NK-92 (cell line): Measurements from ENCODE around the gene ZNF8.
"Not testable (repeated sequence)": the region's sequence is repeated elsewhere in the genome, so short reads cannot be mapped to it uniquely, and the experiment has no call there.

Experiments used
- DNase-seq: peaks from one replicate; lab custom pipeline; 2025; ENCODE audit not compliant: unreplicated experiment; lab: John Stamatoyannopoulos, UW

Gene ZNF8

GRCh38 chr19:58294743-58295374, 16.1 kb downstream of the ZNF8 start:
- no peak for DNase-seq

DNA sequence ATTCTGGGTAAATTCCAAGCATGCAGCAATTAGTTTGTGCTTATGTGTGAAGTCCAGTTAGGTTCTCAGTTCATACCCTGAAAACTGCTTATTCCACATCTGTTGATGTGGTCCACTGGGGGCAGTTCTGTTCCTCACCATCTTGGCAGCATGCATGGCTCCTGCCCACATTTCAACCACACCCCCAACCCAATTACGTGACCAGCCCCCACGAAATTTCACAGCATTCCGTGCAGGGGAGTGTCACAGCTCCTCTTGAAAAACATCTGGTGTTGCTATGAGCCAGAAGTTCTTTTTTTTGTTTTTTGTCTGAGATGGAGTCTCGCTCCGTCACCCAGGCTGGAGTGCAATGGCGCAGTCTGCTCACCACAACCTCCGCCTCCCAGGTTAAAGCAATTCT, 17.3 kb downstream of the ZNF8 start:
- no peak for DNase-seq

GRCh38 chr19:58300620-58301019, 21.9 kb downstream of the ZNF8 start:
- no peak for DNase-seq

- DNase-seq: no peak
These were observed 25.5 kb downstream of the ZNF8 start for GRCh38 chr19:58304255-58304654.

DNA sequence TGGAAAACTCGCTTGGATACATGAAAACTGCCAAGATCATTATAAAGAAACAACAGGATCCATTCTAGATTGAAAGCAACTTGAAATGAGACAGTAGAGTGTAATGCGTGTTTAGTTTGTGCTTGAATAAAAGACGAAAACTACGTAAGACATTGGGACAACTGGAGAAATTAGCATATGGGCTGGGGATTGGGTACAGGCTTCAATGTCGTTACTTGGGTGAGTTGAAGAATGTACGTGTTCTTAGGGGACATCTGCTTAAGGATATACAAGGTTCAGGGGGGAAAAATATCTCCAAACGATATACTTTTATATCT, 26.0 kb downstream of the ZNF8 start:
- DNase-seq: no peak

DNA sequence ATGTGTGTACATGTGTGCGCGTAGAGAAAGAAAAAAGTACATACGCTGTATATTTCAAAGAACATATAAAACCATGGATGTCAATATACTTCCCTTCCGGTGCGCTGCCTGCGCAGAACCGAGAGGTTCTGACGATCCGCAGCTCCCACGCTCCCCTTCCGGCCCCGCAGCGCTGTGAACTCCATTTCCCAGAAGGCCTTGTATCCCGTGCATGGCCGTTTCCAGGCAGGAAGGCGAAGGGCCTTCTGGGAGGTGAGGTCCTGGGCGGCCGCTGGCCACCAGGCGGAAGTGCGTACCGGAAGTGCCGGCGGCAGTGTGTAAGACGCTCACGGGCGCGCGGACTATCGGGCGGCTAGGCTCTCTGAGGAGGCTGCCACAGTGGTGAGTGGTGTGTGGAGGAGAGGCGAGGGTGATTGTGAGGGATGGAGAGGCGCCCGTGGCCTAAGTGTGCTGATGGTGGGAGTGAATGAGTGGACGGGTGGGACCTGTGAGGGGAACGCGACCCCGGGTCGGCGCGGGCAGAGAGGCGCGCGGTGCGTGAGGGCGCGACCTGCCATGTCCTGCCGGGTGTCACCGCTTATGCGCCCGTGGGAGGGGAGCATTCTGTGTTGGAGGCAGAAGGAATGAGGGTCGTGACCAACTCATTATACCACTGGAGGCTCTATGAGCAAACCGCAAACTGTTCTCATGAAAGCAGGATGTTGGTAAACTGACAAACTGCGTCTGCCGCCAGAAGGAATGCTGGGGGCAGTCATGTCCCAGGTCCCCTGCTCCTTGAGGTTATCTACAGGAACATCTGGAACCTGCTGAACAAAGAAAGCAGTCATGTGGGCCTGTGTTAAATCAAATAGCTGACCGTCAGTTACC, 26.5 kb downstream of the ZNF8 start, which contains the start of gene ERVK3-1:
Gene ERVK3-1, plus strand, starts transcription at position 313 of the 867 bp plus-strand sequence. CDS start 6,792 bp downstream, outside the sequence.
- peak; percentile 68 for DNase-seq

DNA sequence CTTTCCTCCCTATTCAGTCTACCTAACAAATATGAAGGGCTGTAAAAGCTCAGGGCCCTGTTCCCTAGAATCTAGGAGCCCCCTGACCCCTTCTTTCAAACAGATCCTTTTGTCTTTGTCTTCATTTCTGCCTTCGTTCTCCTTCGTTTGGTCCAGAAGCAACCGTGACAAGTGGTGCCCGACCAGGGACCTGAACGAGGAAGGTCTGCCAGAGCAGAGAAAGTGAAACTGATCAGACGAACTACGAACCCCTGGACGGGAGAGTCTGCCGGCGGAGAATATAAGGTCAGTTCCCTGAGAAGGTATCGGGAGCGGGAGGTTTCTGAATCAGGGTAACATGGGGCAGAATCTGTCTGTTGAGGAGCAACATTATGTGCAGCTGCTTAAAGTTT, 27.2 kb downstream of the ZNF8 start:
- no peak for DNase-seq

- no peak for DNase-seq
These were observed 29.0 kb downstream of the ZNF8 start for GRCh38 chr19:58307736-58308135.

DNA sequence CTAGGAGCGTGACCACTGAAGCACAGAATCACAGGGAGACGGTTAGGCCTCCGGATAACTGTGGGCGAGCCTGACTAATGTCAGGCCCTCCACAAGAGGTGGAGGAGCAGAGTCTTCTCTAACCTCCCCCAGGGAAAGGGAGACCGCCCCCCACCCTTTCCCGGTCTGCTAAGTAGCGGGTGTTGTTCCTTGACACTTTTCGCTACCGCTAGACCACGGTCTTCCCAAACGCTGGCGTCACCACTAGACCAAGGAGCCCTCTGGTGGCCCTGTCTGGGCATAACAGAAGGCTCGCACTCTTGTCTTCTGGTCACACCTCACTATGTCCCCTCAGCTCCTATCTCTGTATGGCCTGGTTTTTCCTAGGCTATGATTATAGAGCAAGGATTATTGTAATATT, 31.9 kb downstream of the ZNF8 start:
- DNase-seq: not testable (repeated sequence)

- DNase-seq: no peak
These were observed 32.6 kb downstream of the ZNF8 start for GRCh38 chr19:58311345-58311865.

DNA sequence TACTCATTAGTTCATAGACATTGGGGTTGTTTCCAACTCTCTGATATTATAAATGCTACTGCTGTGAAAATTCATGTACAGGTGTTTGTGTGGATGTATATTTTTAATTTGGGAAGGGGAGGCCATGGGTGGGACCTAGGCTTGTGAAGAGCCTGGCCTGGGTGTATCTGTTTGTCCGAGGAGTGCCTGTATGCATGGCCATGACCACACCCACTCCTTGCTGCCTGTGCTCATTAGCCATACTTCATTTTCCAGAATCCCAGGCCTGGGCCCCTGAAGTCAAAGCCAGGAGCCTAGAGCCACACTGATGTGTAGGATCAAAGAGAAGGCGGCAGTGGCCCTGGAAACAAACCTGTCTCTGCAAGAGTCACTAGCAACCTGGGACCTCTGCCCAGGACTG, 36.8 kb downstream of the ZNF8 start:
- no peak for DNase-seq

DNA sequence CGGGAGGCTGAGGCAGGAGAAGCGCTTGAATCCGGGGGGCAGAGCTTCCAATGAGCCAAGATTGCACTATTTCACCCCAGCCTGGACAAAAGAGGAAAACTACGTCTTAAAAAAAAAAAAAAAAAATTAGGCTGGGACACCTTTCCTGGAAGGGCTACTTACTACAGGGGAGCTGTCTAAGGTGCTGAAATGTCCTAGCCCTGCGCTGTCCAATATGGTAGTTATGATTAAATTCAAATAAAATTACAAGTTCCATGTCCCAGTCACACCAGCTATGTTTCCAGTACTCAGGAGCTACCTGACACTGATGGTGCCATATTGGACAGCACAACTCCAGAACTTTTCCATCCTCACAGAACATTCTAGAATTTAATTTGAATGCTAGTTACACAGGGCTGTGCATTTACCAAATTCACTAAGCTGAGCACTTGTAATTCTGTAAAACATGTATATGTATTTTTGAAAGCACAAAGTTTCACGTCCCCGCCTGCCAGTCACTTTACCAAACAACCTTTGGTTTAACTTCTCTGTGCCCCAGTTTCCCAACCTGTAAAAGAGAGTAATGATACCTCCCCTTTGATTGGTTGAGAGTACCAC, 38.8 kb downstream of the ZNF8 start:
- DNase-seq: no peak

DNA sequence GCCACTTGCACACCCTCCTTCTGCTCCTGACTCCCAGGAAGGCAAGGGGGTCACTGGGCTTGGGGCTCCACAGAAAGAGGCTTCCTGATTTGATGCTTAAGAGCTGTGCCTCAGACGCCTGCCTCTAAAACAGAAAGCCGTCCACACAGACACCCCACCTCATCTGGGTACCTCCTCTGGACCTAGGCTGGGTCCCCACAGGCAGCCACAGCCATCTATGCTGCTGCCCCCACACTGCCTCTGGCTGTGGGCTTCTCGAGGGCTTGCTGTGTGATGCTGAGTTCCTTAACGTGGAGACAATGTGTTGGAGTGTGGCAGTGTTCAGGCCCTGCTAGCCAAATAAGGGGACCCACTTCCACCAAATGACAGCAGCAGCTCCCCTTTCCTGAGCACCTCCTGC, 39.5 kb downstream of the ZNF8 start:
- no peak for DNase-seq

GRCh38 chr19:58319241-58319640, 40.5 kb downstream of the ZNF8 start:
- no peak for DNase-seq

DNA sequence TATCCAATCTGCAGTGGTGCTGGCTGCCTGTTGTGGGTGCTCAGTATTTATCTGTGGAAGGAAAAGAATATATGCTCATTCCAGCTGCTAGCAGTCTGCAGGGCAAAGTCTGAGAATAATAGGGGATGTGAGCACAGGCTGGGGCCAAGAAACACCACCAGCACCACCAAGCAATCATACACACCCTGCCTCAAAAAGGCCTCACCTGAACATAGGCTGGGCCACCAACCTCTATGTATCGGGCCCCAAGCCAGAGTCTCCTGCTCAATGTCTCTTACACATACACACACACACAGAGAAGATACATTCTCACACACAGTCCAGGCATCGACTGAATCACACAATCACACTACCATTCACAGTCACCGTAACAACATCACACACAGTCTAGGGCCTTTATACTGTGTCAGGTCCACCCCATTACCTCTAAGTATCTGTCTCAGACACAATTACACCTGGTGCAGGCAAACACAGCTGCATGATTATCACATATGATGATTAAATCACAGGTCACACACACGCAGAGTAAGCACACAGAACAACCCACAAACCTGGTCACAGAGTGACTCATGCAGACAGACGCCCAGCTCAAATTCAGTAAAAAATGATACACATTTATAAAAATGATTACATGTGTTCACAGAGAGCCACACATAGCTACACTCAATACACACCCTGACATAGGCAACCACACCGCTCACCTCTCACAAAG, 46.7 kb downstream of the ZNF8 start:
- DNase-seq: no peak

GRCh38 chr19:58326501-58326913, 47.8 kb downstream of the ZNF8 start:
- DNase-seq: no peak

DNA sequence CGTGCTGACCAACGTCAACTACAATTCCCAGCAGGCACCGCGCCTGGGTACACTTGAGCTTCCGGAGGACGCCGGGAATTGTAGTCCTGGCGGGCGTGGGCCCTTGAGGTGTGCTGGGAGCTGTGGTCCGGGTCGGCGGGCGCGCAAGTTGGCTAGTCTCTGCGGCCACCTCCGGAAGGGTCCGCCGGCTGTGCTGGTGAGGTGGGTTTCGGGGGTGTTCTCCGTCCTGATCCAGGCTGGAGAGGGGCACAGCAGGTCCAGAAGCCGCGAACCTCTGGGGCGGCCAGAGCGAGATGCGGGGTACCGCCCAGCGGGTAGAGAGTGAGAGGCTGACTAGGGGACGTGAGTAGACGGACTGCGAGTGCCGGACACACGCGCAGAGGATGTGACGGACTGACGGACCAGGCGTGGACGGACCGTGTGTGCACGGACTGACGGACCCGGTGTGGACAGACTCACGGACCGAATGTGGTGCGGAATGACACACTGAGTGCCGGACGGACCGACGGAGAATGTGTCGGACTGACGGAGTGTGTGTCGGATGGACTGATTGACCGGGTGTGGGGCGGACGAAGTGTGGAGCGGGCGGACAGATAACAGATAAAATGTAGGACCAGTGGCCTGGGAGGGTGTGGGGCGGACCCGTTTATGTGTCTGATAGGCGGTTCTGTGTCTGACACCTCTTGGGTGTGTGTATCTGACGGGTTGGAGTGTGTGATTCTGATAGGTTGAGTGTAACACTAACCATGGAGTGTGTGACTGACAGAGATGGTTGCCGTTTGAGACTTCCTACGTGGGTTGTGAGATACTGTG, 48.4 kb downstream of the ZNF8 start, which contains the start of gene ZSCAN22:
Gene ZSCAN22, plus strand, starts transcription at position 81 of the 813 bp plus-strand sequence. CDS start 7,809 bp downstream, outside the sequence.
- no peak for DNase-seq

DNA sequence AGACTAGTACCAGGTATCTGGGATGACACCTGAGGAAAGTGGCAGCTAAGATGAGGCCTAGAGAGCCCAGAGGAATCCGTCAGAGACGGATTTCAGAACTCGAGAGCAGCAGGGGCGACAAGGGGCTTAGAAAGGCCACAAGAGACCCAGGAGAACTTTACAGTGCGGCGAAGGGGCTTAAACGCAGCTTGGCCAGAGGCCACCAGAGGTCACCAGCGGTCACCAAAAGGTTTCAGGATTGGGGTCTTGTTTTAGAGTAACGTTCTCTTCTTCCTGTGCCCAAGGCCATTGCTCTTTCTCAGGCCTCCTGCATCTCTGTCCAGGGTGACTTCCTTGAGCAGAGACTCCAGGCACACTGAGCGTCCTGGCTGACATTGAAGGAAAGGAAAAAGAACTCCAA, 50.2 kb downstream of the ZNF8 start:
- DNase-seq: no peak

DNA sequence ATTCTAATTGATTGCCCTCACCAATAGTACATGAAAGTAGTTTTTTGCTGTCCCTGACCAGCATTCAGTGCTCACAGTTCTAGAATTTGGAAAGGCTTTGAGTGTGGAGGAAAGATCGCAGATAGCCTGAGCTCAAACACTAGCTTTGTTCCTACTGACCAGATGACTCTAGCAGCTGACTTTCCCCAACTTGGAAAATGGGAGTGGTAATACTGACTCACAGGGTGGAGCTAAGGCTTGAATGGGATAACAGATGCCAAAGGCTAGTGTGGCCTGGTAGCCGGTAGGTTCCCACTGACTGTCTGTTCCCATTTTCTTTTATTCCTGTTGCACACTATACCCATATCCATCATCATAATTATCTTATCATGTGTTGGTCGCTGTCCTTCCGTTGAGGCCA, 51.7 kb downstream of the ZNF8 start:
- DNase-seq: no peak

DNA sequence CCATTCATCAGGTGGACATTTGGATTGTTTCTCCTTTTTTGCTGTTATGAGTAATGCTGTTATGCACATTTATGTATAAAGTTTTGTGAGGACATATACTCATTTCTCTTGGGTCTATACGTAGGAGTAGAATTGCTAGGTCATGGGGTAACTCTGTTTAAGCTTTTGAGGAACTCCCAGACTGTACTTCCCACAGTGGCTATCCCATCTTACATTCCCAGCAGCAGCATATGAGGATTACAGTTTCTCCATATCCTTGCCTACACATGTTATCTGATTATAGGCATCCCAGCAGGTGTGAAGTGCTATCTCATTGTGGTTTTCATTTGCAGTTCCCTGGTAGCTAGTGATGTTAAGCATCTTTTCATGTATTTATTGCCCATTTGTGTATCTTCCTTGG, 53.9 kb downstream of the ZNF8 start:
- no peak for DNase-seq
